CD4-positive, CD25-positive, alpha-beta regulatory T cell (primary cell): ENCODE results near the gene TIGD7. TPM values are rescaled to one million over a fixed set of nuclear protein-coding genes. Genes with fewer than 3 reads are reported as not detected.
A peak's percentile ranks its signal among the peaks of the same experiment; 100 is the strongest.
"Not testable (repeated sequence)": the region's sequence is repeated elsewhere in the genome, so short reads cannot be mapped to it uniquely, and the experiment has no call there.

ENCODE experiments used
- ATAC-seq, 2 donors: fragments of 150-1000 bp; cut with Tn5 transposase; one replicate each; pipeline ENCODE4 v1.10.0; 2021; ENCODE audit warnings: low read depth in 2 of 2, moderate number of reproducible peaks in 2 of 2, moderate library complexity in 1 of 2
- DNase-seq, 3 donors: peaks; one replicate each; pipeline versions ENCODE4 v3.0.0 to v3.0.0-alpha.2; 2012 to 2022; ENCODE audit warnings: mixed read lengths in 1 of 3
- H3K27ac ChIP-seq: one replicate; pipeline ENCODE4 v1.7.0; 2013; ENCODE audit warnings: mild to moderate bottlenecking, low read length; ENCODE audit not compliant: insufficient read depth, poor library complexity, severe bottlenecking
- H3K27me3 ChIP-seq: one replicate; pipeline ENCODE4 v1.7.0; 2013; ENCODE audit warnings: low read length; ENCODE audit not compliant: control insufficient read depth, insufficient read depth
- H3K36me3 ChIP-seq: one replicate; pipeline ENCODE4 v1.7.0; 2013; ENCODE audit warnings: mild to moderate bottlenecking, low read length, moderate library complexity; ENCODE audit not compliant: control insufficient read depth, insufficient read depth
- H3K4me1 ChIP-seq: 2 replicates; pipeline ENCODE4 v1.7.0; 2013; ENCODE audit warnings: mild to moderate bottlenecking, low read length; ENCODE audit not compliant: insufficient read depth, control insufficient read depth, poor library complexity, severe bottlenecking
- H3K4me3 ChIP-seq: one replicate; pipeline ENCODE4 v1.7.0; 2013; ENCODE audit warnings: low read depth, mild to moderate bottlenecking, low read length, moderate library complexity
- H3K9me3 ChIP-seq, 2 experiments: 1 replicate in 1 of 2; 2 replicates in 1 of 2; pipeline ENCODE4 v1.7.0; 2013; ENCODE audit warnings: low read length in 2 of 2, mild to moderate bottlenecking in 1 of 2, moderate library complexity in 1 of 2; ENCODE audit not compliant: control insufficient read depth in 2 of 2
- H3K27ac Mint-ChIP-seq, 3 donors: one replicate each; pipeline ENCODE4 v1.8.0; 2020 to 2022; ENCODE audit warnings: mild to moderate bottlenecking in 3 of 3, mixed read lengths in 3 of 3, moderate library complexity in 2 of 3
- H3K27me3 Mint-ChIP-seq: one replicate; pipeline ENCODE4 v1.8.0; 2022; ENCODE audit warnings: mild to moderate bottlenecking, mixed read lengths
- H3K36me3 Mint-ChIP-seq: one replicate; pipeline ENCODE4 v1.8.0; 2020; ENCODE audit warnings: mixed read lengths
- H3K4me1 Mint-ChIP-seq, 4 donors: one replicate each; pipeline ENCODE4 v1.8.0; 2020 to 2022; ENCODE audit warnings: mixed read lengths in 4 of 4, mild to moderate bottlenecking in 1 of 4
- H3K4me3 Mint-ChIP-seq, 4 donors: one replicate each; pipeline ENCODE4 v1.8.0; 2020 to 2022; ENCODE audit warnings: mild to moderate bottlenecking in 4 of 4, mixed read lengths in 4 of 4, moderate library complexity in 3 of 4
- H3K9me3 Mint-ChIP-seq, 7 donors: one replicate each; pipeline ENCODE4 v1.8.0; 2020 to 2022; ENCODE audit warnings: mixed read lengths in 7 of 7, mild to moderate bottlenecking in 3 of 7, moderate library complexity in 2 of 7
- polyA plus RNA-seq, 4 donors: library from polyadenylated mRNA; unstranded; fragments of 300-500 nt; fragmentation: Illumina TruSeq; gene quantifications; one replicate each; pipeline ENCODE4 v1.2.3, GENCODE V29; 2021
- total RNA-seq: library from RNA; stranded (reverse); gene quantifications from one replicate; pipeline ENCODE4 v1.2.3, GENCODE V29; 2022

The TIGD7 gene
- total and polyA plus RNA-seq, 5 donors from 2014 or later, result 3.1 to 6.2 (median 4.4) TPM

- Histone ChIP-seq H3K27ac (peak overlapping the region; percentile 97), H3K4me1 (peaks cover 25% of the 10 kb centered on the region), H3K36me3 (peaks cover 21% of the 10 kb centered on the region), H3K4me3 (peak overlapping the region; percentile 89), H3K27me3 (no peaks in the 10 kb centered on the region), H3K9me3 (peaks cover 15 to 19% of the 10 kb centered on the region in 2 experiments)
- peak; percentile 5 for ATAC-seq
- Mint-ChIP-seq H3K4me1 (peaks cover 4 to 45% (median 30%) of the 10 kb centered on the region in 4 donors), H3K36me3 (peaks cover 28% of the 10 kb centered on the region), H3K4me3 (peak overlapping the region; percentile 94 to 96 (median 95)), H3K9me3 (peaks cover 0 to 18% (median 6%) of the 10 kb centered on the region in 7 donors), H3K27ac (peak overlapping the region; percentile 76 to 98 (median 95)), H3K27me3 (no peaks in the 10 kb centered on the region)
- no peak for DNase-seq
These were observed 23.0 kb downstream of the TIGD7 start for GRCh38 chr16:3282103-3282729.

GRCh38 chr16:3281222-3281820, 23.9 kb downstream of the TIGD7 start:
- no peak for DNase-seq
- Histone ChIP-seq H3K27me3 (no peaks in the 10 kb centered on the region), H3K36me3 (peaks cover 12% of the 10 kb centered on the region), H3K4me1 (peaks cover 25% of the 10 kb centered on the region), H3K4me3 (no peak overlapping the region), H3K27ac (no peak overlapping the region), H3K9me3 (peaks cover 7 to 10% of the 10 kb centered on the region in 2 experiments)
- Mint-ChIP-seq H3K4me1 (peaks cover 4 to 39% (median 25%) of the 10 kb centered on the region in 4 donors), H3K4me3 (peak overlapping the region in 3 of 4 donors; percentile 46 to 95 (median 48)), H3K27ac (no peak overlapping the region), H3K36me3 (peaks cover 19% of the 10 kb centered on the region), H3K27me3 (no peaks in the 10 kb centered on the region), H3K9me3 (peaks cover 0 to 9% (median 3%) of the 10 kb centered on the region in 7 donors)
- ATAC-seq, result no peak

GRCh38 chr16:3276679-3277078, 28.6 kb downstream of the TIGD7 start:
- H3K4me3 ChIP-seq, result no peak overlapping the region
- H3K27me3 ChIP-seq, result no peaks in the 10 kb centered on the region
- H3K9me3 ChIP-seq, result peaks cover 0 to 2% of the 10 kb centered on the region in 2 experiments
- no peak overlapping the region for H3K27ac Mint-ChIP-seq
- H3K4me3 Mint-ChIP-seq, result no peak overlapping the region
- H3K27ac ChIP-seq, result no peak overlapping the region
- H3K9me3 Mint-ChIP-seq, result peaks cover 0 to 8% (median 0%) of the 10 kb centered on the region in 7 donors
- no peaks in the 10 kb centered on the region for H3K36me3 ChIP-seq
- peaks cover 5% of the 10 kb centered on the region for H3K27me3 Mint-ChIP-seq
- H3K4me1 ChIP-seq, result no peaks in the 10 kb centered on the region
- peaks cover 3 to 6% (median 4%) of the 10 kb centered on the region in 4 donors for H3K4me1 Mint-ChIP-seq
- DNase-seq, result no peak
- H3K36me3 Mint-ChIP-seq, result no peaks in the 10 kb centered on the region
- no peak for ATAC-seq

- peaks cover 0 to 3% of the 10 kb centered on the region in 2 experiments for H3K9me3 ChIP-seq
These were observed 30.3 kb downstream of the TIGD7 start for GRCh38 chr16:3274947-3275346.

GRCh38 chr16:3274490-3274889, 30.7 kb downstream of the TIGD7 start:
- Mint-ChIP-seq H3K36me3 (no peaks in the 10 kb centered on the region), H3K9me3 (peaks cover 0 to 8% (median 2%) of the 10 kb centered on the region in 7 donors), H3K27ac (no peak overlapping the region), H3K27me3 (peaks cover 5% of the 10 kb centered on the region), H3K4me1 (peaks cover 3 to 5% (median 3%) of the 10 kb centered on the region in 4 donors), H3K4me3 (no peak overlapping the region)
- H3K27me3 ChIP-seq, result no peaks in the 10 kb centered on the region
- ATAC-seq (no peak), DNase-seq (no peak)
- H3K27ac ChIP-seq, result no peak overlapping the region
- H3K4me1 ChIP-seq, result no peaks in the 10 kb centered on the region
- no peaks in the 10 kb centered on the region for H3K36me3 ChIP-seq
- H3K9me3 ChIP-seq, result peaks cover 0 to 4% of the 10 kb centered on the region in 2 experiments
- H3K4me3 ChIP-seq, result no peak overlapping the region

More at GRCh38 chr16:3274947-3275346, 30.3 kb downstream of the TIGD7 start:
- ATAC-seq (no peak), DNase-seq (no peak)
- Mint-ChIP-seq H3K36me3 (no peaks in the 10 kb centered on the region), H3K9me3 (peaks cover 0 to 8% (median 2%) of the 10 kb centered on the region in 7 donors), H3K4me3 (peak overlapping the region in 1 of 4 donors; percentile 52), H3K27ac (peak overlapping the region in 1 of 3 donors; percentile 61), H3K4me1 (peaks cover 3 to 5% (median 3%) of the 10 kb centered on the region in 4 donors), H3K27me3 (peaks cover 5% of the 10 kb centered on the region)
- H3K36me3 ChIP-seq, result no peaks in the 10 kb centered on the region
- no peak overlapping the region for H3K4me3 ChIP-seq
- no peaks in the 10 kb centered on the region for H3K4me1 ChIP-seq
- H3K27me3 ChIP-seq, result no peaks in the 10 kb centered on the region
- H3K27ac ChIP-seq, result no peak overlapping the region

- H3K9me3 ChIP-seq, H3K36me3 ChIP-seq, H3K27ac ChIP-seq, H3K27me3 Mint-ChIP-seq, DNase-seq, ATAC-seq, H3K4me1 ChIP-seq, H3K4me3 ChIP-seq, H3K27me3 ChIP-seq, H3K27ac Mint-ChIP-seq, H3K36me3 Mint-ChIP-seq, H3K4me3 Mint-ChIP-seq: not testable (repeated sequence)
- Mint-ChIP-seq H3K9me3 (peaks cover 0 to 16% (median 2%) of the 10 kb centered on the region in 7 donors), H3K4me1 (peaks cover 7 to 21% (median 12%) of the 10 kb centered on the region in 4 donors)
These were observed 33.9 kb downstream of the TIGD7 start for GRCh38 chr16:3271281-3271680.

GRCh38 chr16:3270718-3271117, 34.5 kb downstream of the TIGD7 start:
- not testable (repeated sequence) for H3K36me3 ChIP-seq, DNase-seq, H3K27me3 Mint-ChIP-seq, H3K36me3 Mint-ChIP-seq, H3K4me1 ChIP-seq, H3K27me3 ChIP-seq, H3K27ac Mint-ChIP-seq, H3K9me3 ChIP-seq, H3K4me3 ChIP-seq, H3K27ac ChIP-seq, ATAC-seq
- H3K9me3 Mint-ChIP-seq, result peaks cover 0 to 16% (median 2%) of the 10 kb centered on the region in 7 donors
- peaks cover 7 to 23% (median 12%) of the 10 kb centered on the region in 4 donors for H3K4me1 Mint-ChIP-seq
- H3K4me3 Mint-ChIP-seq, result peak overlapping the region in 1 of 4 donors; percentile 38
